Activated T-cell treated with anti-CD3 and anti-CD28 coated beads, Interleukin-2, amount 50 U/mL, for 48 hours (primary cell): ENCODE results near the gene FRMD7.
"Not testable (repeated sequence)": the region's sequence is repeated elsewhere in the genome, so short reads cannot be mapped to it uniquely, and the experiment has no call there.

ENCODE experiments used
- DNase-seq, 2 experiments: peaks; one replicate each; pipeline ENCODE4 v3.0.0-alpha.2; 2020

The FRMD7 gene, protein sequence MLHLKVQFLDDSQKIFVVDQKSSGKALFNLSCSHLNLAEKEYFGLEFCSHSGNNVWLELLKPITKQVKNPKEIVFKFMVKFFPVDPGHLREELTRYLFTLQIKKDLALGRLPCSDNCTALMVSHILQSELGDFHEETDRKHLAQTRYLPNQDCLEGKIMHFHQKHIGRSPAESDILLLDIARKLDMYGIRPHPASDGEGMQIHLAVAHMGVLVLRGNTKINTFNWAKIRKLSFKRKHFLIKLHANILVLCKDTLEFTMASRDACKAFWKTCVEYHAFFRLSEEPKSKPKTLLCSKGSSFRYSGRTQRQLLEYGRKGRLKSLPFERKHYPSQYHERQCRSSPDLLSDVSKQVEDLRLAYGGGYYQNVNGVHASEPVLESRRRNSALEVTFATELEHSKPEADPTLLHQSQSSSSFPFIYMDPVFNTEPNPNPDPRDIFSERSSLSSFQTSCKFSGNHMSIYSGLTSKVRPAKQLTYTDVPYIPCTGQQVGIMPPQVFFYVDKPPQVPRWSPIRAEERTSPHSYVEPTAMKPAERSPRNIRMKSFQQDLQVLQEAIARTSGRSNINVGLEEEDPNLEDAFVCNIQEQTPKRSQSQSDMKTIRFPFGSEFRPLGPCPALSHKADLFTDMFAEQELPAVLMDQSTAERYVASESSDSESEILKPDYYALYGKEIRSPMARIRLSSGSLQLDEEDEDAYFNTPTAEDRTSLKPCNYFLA

DNA sequence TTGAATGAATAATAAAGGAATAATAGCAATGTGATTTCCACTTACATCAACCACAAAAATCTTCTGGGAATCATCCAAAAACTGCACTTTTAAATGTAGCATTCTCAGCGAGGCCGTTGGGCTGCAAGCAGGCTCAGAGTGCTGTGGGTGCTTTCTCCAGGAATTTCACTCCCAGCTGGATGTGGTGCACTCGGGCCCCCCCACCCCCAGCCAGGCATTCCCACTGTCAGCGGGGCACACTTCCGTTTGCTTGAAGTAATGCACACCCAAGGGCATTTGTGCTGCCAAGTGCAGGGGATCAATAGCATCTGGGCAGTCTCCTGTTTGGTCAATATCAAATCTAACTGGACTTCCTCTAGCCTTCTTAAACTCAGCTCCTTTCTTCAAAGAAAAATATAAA lies at the start of gene FRMD7:
TSS of gene FRMD7 (minus strand) at position 278 of the 400 bp plus-strand sequence. CDS start at position 102, 176 bp downstream.
- no peak for DNase-seq

DNA sequence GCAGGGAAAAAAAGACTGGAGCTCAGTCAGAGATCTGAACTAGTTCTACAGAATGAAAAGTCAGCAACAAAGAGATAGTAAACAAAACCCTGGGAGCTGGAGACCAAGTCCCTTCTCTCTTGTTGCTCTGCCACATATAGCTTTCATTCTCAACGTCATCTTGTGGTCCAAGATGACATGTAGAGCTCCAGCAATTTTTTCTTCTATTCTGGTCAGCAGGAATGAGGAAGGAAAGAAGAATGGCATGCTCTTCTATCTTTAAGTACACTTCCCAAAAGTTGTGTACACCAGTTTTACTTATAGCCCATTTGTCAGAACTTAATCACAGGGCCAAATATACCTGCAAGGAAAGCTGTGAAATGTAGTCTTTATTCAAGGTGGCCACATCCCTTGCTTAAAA lies 45.8 kb upstream of the FRMD7 start:
- no peak for DNase-seq

DNA sequence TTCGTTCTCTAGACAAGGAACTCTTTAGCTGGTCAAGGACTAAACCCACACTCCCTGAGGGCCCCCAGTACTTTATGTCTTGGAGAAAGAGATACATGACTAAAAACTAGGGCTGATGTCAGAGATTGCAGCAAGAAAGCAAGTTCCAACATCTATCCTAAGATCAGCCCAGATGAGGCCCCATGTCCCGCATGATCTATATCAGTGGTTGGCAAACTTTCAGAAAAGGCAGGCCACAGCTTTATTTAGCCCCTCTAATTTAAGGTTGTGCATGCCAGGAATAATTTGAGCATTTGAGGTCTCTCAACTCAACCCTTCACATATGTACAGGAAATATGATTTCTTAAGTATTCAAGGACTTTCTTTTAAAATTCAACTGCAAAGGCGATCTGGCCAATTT lies 44.1 kb upstream of the FRMD7 start:
- no peak for DNase-seq

DNA sequence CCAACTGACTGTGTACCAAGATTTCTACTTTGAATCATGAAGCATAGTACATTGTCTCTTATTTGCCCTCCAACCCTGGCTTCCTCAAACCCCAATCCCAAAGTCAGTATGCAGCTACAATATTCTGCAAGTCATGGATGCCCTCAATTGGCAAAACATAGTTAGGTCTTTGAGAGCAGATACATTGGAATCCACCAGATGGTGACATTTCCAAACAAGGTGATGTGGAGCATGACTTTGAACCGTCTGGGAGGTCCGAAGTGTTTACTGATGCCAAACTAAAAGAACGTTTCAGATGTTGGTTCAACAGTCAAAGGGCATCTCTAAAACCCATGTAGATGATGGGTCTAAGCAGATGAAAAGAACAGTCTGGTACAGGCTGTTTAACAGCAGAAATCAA lies 43.7 kb upstream of the FRMD7 start:
- DNase-seq = no peak

DNA sequence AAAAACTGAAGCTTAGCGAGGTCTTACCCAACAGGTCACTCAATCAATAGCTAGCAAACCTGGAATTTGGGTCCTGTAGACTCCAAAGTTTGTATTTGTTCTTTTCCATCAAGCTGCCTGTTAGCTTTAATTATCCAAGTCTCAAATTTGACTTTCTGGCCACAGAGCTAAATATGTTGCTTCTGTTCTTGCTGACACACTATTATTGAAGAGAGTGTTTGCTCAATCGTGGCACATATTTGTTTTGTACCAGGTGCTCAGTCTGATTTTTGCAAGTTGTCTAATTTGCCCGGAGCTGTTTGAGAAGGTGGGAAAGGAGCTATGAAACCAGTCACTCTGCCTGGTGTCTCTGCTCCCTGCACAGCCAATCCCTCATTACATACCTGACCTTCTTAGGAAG lies 41.7 kb upstream of the FRMD7 start:
- DNase-seq = no peak

DNA sequence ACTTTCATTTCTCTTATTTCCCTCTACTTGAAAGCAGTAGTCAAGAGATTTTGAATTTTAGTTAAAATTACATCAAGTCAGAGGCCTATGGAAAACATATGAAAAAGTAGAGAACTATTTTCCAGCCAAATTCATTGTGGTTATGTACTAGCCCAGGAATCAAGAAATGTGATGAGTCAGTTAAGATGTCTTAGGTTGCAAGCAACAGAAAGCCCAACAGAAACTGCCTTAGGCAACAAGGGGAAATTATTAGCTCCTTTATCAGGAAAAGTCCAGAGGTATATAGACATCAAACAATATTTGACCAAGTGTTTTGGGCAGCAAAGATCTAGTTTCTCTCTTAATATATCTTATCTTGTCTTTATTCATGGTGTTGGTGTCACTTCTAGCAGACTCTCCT lies 37.8 kb upstream of the FRMD7 start:
- no peak for DNase-seq

DNA sequence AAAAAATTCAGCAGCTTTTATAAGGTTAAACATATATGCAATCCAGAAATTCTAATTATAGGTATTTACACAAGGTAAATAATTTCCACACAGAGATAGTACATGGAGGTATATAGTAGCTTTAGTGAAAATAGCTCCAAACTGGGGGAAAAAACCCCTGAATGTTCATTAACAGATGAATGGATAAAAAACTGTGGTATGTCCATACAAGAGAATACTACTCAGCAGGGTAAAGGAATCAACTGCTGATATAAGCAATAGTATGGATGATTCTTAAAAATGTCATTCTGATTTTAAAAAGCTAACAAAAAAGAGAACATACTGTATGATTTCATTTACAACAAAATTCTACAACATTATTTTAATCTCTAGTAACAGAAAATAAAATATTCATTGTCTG lies 37.2 kb upstream of the FRMD7 start:
- DNase-seq = no peak

DNA sequence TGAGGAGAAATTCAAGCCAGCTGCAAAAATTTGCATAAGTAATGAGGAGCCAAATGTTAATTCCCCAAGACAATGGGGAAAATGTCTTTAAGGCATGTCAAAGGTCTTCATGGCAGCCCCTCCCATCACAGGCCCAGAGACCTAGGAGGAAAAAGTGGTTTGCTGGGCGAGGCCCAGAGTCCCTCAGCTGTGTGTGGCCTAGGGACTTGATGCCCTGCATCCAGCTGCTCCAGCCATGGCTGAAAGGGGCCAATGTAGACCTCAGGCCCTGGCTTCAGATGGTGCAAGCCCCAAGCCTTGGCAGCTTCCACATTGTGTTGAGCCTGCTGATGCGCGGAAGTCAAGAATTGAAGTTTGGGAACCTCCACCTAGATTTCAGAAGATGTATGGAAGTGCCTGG lies 35.3 kb upstream of the FRMD7 start:
- DNase-seq = not testable (repeated sequence)

DNA sequence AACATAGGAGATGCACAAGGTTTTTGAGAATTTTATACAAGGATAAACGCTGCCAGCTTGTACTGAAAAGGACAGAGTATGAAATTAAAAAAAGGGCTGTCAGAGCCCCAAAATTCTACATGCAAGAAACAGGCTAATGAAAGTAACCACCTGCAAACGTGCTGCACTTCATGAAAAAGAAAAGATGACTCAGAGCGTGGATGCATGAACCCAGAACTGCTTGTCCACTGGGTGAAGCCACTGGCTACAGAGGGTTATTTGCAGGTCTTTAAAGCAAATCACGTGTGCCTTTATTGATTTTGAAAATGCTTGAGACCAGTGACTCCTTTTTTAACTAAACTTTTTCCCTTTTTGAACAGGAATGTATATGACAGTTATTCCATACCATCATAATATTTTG lies 25.3 kb upstream of the FRMD7 start:
- no peak for DNase-seq

DNA sequence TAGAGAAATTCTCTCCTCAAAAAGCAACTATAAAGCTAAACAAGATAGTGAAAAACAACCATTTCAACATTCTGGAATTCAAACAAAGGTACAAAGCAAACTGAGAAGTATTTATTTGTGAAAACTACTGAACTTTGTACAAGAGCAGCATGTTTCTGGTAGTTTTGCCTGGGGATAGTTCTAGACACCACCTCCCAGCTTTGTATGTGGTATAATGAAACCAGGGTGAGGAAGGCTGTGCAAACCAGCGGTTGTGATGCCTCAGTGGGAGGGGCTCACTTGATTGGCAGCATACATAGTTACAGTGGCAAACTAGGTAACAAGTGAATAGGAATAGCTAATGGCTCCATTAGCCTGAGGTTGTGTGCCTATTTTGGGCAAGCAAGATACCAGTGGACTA lies 18.6 kb upstream of the FRMD7 start:
- no peak for DNase-seq

DNA sequence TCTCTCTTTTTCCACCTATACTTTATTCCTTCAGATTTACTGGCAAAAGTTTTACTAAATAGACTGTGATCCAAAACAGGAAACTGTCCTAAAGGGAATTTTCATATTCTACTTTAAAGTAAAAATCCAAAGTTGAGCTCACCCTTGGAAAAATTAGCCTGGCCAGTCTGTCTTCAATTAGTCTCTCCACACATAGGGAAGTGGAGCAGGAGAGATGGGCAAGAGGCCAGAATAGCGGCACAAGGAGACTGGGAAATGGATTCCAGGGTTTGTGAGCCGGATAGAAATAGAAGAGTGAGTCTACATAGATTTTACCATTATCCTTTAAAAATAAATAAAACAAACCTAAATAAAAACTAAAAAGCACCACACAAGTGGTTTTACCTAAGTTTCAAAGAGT lies 16.2 kb upstream of the FRMD7 start:
- no peak for DNase-seq

DNA sequence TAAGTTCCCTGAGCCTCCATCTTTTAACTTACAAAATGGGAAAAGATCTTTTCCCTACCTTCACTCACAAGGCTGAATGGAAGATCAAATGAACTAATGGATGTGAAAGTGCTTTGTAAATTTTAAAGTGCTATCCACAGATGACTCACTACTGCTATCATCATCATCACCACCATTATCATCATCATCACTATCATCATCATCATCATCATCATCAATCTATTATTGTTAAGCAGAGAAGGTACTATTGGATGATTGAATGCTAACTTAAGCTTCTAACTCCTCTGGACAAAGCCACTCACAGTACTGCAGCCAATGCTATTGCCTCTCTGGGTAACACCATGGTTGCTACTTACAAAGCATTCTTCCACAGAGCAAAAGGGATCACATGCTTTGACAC lies 1.9 kb downstream of the FRMD7 start:
- no peak for DNase-seq

DNA sequence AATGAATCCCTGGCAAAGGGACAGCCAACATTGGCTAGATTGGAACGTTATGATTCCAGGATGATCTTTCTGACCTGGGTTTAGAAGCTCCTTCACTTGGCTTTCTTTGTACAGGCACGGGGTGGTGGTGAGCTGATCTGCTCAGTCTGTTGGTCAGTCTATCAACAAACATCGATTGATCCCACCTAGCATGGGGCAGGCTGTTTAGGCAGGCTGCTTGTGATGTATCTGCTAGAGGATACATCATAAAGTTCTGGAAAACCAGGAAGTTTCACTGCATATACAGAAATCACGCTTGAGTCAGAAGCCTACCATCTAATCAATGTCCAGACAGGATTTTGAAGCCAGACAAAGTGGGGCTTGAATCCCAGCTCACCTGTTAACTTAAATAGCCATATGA lies 6.9 kb downstream of the FRMD7 start:
- no peak for DNase-seq

DNA sequence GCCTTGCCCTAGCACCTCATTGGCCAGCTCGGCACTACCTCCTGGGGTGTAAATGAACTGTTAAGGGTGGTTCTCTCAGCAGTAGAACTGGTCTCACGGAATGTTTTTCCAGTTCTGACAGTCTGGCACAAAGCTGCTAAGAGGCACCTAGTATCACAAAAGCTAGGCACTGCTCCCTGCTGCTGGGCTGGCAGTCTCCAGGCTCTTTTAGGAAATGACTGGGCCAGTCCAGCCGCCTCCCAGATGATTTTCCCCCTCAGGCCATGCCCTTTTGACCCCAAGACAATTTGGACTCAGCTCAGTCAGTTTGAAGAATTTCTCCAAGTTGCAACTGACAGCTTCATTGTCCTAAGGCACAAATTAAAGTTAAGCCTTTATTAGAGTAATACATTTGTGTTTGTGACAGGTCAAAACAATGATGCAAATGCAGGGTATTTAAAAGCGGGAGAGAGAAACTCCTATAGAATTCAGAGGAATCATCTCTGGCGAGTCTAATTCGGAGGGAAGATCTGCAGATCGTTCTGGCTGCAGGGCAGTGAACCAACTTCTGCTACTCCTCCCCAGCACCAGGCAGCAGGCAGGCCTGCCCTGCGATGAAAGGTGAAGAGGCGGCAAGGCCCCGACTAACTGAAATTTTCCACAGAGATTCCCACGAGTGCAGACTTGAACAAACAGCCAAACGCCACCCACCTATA lies 7.9 kb downstream of the FRMD7 start:
- no peak for DNase-seq

DNA sequence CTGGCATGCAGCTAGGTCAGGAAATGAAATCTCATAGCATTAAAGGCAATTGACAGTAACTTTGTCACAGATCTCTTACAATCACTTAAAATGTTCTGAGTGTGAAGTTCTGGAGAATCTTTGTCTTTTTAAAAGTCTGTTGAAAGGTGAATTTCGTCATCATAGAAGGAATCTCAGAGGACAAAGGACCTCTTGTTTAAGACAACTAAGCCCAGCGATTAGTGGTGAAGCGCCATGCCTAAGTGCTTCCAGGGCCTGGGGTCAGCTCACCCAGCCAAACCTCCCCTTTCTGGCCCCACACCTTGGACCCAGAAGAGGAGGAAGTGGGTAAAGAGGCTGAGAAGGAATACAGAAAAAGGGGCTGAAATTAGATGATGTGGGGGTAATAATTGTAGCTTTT lies 8.5 kb downstream of the FRMD7 start:
- DNase-seq = no peak

DNA sequence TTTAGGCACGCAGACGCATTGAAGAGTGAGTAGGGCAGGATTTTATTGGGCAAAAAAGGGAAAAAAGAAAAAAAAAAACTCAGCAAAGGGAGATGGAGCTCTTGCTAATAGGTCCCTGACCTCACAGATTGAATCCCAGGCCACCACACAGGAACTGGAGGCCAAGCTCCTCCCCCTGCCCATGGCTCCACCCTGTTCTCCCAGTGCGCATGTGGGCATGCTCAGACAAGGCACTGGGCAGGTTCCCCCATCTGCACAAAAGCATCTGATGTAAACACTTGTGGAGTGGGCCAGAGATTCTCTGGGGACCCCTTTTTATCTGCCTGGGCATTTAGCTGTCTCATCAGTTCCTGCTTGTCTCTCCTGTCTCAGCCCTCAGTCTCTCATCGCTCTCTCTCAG lies 9.5 kb downstream of the FRMD7 start:
- no peak for DNase-seq

DNA sequence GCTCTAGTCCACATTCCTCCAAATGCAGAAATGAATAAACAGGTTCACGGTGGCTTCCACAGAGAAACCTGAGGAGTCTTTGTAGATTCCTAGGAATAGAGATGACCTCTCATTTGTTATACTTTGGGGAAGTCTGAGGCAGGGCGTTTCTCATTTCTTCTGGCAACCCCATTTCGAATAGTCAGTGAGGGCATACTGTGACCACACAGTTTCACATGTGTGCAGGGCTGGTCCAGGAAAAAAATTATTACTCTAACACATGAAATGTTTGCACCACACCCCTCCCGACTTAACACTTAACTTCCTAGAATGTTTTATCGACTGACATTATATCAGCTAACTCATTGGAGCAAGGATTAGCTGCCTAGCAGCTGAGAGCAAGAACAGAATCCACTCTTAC lies 12.0 kb downstream of the FRMD7 start:
- no peak for DNase-seq

DNA sequence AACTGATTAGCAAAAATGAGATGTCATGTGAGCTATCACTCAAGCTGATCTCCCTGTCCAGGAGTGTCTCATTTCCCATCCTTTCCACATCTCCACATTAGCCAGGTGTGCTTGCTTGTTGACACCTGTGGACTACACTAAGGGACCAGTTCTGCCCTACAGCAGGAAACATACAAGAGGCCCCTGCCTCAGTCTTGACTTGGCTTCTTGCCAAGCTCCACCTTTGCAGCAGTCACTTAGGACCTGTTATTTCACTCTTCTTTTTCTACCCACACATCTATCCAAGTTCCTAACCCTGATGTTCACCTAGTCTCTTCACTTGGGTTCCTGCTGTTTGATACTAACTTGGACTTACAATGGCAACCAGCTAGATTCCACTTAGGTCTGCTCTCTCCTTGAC lies 13.2 kb downstream of the FRMD7 start:
- DNase-seq = no peak

DNA sequence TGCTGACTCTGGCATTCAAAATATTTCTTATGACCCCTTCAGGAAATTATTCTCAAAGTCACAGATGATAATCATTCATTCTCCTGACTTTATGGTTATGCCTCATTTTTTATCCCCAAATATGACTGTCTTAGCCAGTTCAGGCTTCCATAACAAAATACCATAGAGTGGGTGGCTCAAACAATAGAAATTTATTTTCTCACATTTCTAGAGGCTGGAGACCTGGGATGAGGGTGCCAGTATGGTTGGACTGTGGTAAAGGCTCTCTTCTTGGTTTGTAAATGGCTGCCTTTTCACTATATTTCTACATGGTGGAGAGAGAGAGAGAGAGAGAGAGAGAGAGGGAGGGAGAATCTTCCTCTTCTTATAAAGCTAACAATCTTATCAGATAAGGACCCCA lies 20.5 kb downstream of the FRMD7 start:
- no peak for DNase-seq

DNA sequence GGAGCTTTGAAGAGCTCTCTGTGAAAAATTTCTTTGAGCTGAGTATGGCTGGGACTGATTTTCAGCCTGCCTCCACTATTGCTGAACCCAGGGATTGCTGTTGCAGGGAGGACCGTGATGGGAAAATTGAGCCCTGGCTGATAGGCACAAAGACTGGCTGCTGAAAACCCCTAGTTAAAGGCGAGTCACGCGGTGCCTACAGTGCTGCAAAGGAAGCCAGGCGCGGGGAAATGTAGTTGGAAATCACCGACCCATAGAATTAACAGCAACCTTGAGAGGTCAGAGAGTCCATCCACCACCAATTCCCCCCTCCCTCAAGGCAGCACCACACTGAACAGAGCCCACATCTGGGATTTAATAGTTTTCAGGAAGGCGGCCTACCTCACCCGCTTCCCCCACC lies 26.0 kb downstream of the FRMD7 start:
- no peak for DNase-seq

DNA sequence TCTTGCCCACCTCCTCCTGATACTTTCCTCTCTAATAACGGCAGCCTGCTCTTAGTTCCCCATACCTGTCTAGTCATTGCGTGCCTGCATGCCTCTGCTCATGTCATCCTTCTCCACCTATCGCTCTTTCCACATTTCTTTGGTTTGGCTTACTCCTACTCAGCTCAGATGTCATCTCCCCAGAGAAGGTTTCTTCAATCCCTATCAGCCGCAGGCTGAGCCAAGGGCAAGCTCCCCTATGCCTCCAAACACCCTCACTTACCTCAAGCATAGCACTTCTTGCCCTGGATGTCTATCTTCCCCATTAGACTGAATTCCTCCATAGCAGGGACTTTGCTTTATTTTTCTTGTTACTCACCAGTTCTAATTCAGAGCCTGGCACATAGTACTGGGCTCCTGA lies 26.6 kb downstream of the FRMD7 start:
- DNase-seq = no peak

DNA sequence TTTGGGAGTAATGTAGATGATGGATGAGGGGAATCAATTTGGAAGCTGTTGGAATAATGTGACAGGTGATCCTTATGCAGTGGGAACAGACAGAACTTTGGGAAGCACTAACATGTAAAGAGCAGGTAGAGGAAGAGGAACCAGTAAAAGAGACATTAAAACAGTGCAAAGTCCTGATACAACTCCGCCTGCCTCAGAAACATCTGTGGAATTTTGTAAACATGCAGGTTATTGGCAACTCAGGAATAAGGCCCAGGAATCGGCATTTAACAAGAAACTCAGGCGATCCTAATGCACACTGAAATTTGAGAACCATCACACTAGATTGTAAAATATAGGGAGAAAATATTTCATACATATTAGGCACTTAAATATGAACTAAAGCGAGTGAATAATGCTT lies 29.1 kb downstream of the FRMD7 start:
- DNase-seq = not testable (repeated sequence)

DNA sequence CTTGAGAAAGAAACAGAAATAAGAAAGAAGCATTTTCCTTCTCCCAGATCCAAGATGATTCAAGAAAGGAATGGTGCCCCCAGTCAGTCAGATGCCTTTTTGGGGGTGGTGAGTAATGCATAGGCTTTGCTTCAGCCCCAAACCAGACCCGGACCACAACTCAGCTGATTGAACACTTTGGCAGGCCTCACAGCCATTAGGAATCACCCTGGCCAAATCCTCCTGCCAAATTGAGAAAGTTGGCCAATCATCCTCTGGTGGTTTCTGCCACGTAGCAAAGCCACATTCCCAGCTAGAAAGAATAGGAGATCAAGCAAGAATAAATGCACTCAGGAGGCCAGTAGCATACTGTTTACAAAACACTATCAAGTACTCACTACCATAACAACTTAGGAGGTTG lies 33.7 kb downstream of the FRMD7 start:
- DNase-seq = no peak

DNA sequence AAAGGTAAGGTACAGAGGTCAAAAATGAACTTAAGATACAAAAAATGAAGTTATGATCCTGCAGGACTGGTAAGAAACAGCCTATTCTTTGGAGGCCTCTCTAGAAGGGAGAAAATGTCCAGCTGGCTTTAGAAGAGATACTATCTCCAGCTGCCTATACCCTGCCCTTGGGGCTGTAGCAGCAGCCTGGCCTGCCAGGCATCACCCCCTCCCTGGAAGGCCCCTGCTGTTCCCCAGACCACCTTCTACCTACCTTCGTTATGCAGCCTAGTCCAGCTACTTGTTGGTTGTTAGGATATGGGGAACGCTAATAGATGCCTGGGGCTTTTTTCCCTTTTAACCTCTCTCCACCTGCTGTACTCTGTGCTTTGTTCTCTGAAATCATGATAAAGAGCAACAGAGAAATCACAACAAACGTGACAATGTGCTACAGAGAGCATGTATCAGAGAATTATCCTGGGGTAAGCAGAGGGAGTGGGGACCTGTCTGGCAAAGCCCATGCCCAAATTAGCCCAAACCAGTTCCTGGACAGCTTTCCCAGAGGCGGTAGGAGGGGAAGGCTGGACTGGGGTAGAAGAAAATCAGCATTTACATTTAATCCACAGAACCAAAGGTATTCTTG lies 34.5 kb downstream of the FRMD7 start:
- DNase-seq = no peak
